ENCODE measurements around the gene SPR.

SPR gene

DNA sequence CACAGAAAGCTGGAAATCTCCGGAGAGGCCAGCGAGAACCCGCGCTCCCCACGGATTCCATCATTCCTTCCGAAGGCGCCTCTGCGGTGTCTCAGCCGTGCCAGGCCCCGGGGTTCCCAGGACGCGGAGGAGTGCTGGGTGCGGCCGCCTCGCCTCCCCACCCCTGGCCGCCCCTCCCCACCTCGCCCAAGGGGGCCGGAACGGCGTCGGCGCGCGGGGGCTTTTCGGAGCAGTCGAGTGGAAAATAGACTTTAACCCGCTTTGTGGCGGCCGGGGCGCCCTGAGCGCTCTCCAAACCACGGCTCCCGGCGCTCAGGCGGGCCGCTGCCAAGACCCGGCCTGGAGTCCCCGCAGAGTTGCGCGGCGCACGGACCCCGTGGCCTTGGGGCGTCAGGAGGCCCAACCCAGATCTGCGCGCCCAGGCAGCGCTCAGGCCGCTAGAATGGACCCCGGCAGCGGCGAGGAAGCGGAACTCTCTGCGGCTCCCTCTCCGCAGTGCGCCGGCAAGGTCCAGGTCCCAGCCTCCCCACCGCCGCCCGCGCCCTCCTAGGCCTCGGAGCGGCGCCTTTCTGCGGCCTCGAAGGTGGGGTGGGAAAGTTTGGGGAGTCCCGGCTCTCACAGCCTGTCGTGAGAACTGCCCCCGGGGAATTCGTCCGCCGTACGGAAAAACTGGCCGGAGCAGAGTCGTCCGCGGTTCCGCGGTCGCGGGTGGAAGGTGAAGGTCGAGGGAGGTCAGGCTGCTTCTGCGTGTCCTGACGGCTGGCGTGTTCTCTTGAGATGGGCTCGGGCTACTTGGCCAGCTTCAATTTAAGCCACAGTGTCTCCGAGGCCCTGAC, 28.9 kb downstream of the SPR start:
- no peak for DNase-seq (ENCODE audit: low spot score)

DNA sequence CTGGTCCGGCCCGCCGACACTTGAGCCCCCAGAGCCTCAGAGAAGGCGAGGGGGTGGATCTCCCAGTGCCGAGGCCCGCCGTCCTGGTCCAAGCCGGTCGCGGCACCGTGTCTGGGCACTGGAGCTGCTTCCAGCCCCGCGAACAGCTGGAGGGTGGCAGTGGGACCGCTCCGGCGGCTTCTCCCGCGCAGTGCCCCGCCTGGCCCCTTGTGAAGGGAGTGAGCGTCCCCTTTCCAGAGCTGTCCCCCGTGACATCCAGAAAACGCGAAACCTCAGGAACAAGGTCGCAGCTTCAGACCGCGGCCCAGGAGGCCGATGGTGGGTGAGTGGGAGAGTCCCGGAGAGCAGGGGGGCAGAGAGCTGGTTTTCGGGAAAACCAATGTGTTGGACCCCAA, 29.5 kb downstream of the SPR start:
- no peak for DNase-seq (ENCODE audit: low spot score)

DNA sequence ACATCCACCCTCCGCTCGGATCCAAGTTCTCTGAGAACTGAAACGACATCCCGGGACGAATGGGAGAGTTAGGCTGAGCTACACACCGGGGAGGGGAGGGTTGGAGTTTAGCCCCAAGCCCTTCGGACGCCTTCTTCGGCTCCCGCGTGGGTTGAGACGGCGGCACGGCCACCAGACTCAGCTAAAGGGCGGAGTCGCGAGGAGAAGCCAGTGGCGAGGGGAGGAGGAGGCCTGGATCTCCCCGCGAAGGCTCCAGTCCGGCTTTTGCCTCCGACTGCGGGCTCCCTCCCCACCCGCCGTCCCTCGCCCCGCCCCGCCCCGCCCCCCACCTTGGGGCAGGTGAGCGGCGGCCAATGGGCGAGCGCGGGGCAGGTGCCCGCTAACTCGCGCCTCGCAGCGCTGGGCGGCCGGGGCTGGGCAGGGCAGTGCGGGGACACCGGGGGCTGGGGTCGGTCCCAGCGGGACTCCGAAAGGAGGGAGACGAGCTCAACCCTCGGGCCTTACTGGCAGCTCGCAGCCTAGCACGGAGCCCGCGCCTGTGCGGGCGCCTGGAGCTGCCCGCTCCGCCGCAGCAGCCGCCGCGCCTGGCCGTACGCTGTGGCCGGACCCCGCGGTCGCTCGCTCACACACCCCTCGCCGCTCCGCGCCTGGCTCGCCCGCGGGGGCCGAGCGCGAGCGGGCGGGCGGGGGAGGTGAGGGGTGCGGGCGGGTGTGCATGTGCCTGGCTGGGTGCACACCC, 30.1 kb downstream of the SPR start, which contains the start of gene EMX1:
Gene EMX1 (plus strand): TSS at position 382 of the 739 bp plus-strand sequence. CDS start 334 bp downstream, at position 716.
- no peak for DNase-seq (ENCODE audit: low spot score)

DNA sequence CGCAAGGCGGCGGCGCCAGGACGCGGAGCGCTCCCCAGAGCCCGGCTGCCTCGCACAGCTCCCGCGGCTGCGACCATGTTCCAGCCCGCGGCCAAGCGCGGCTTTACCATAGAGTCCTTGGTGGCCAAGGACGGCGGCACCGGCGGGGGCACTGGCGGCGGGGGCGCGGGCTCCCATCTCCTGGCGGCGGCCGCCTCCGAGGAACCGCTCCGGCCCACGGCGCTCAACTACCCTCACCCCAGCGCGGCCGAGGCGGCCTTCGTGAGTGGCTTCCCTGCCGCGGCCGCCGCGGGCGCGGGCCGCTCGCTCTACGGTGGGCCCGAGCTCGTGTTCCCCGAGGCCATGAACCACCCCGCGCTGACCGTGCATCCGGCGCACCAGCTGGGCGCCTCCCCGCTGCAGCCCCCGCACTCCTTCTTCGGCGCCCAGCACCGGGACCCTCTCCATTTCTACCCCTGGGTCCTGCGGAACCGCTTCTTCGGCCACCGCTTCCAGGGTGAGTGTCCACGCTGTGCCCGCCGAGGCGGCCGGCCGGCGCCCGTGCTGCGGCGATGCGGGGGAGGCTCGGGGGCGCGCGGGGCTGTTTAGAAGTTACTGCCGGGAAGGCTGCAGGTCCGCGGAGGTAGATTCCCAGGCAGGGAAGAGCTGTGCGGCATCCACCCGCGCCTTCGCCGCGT, 30.8 kb downstream of the SPR start:
- no peak for DNase-seq (ENCODE audit: low spot score)

DNA sequence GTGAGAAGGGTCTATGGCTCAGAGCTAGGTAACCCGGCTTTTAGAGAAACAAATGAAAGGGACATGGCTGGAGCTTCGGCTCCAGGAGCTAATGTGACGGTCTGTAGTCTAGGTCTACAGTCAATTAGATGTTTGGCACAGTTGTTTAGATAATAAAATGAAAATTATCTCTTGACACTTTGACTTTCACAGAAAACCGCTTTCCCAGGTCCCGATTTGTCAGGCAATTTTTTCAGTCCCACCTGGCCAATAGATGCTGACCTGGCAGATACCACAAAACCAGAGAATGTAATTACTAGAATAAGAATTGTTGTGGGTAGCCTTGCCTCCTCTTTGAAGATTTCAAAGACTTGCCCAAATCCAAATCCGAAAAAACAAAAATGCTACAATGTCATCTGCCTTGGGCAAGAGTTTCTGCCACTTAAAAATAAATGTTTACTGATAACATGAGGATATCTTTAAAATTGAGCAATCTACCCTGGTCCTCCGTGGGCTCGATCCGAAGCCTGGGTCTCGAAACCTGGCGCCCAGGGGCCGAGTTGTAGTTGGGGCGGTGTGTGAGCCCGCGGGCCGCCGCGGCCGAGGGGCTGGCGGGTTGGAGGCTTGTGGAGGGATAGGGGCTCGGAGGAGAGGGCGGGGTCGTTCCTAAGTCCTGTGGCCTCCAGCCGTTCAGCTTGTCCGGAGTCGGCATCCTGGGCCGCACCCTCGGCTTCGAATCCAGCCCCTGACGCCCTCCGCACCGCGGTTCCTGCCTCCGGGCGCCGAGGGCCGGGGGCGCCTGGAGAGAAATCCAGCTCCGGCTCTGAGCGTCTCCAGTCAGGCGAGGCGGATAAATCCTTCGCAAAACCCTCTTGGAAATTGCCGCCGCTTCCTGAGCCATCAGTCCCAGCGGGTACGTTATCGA, 32.5 kb downstream of the SPR start:
- DNase-seq (ENCODE audit: low spot score), result no peak

DNA sequence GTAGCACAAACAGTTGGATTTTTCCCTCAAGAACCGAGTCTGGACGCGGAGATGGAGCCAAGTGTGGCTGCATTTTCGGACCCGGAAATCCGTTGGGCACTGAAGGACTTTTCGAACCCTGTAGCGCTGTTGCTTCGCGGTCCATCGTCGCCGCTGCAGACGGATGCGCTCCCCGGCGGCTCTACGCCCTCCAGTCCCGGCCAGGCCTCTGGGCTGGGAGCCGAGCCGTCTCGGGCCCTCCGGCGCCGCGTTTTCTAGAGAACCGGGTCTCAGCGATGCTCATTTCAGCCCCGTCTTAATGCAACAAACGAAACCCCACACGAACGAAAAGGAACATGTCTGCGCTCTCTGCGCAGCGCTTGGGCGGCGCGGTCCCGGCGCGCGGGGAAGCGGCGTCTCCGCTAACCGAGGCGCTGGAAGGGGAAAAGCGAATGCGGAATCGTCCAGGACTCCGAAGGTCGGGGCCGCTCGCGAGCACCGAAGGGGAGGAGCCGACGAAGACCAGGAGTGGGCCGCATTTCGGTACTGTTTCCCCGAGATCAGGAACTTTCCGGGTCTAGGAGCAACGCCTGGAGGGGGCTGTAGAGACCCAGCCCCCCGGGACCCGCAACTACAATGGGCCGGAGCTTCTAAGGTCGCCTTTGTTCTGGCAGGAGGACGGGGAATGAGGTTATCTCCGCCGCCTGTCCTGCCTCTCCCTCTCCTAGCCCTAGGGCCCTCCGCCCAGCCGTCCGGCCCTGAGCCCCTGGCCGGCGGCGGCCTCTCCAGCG, 33.3 kb downstream of the SPR start:
- DNase-seq (ENCODE audit: low spot score), result no peak

DNA sequence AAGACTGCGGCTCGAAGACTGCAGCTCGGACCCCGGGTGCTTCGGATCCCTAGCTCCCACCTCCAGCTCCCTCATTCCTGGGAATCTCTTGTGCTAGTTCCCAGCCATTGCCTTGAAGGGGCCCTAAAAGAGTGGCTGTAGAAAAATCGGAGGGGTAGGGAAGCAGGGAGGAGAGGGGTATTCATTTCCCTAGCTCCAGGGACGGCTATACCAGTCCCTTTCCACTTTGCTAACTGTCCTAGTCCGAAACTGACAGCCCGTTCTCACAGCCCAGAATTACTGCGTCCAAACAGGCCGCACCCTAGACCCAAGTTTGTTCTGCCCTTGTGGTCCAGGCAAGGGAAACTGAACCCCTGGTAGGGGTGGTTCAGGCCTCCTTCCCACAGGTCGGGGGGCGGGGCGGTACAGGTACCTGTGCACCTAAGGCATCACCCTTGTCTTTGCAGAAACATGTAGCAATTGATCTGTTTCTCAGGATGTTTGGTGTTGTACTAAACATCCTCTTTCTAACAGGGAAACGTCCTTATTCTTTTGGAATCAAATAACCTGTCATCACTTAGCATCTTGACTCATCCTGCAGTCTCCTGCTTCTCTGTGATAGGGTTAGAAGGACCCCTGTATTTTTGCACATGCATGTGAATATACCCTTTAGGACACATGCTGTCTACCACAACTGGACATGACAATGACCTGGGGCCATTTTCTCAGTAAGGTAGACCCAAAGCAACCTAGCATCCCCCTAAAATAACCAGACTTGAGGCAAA, 34.1 kb downstream of the SPR start:
- no peak for DNase-seq (ENCODE audit: low spot score)

DNA sequence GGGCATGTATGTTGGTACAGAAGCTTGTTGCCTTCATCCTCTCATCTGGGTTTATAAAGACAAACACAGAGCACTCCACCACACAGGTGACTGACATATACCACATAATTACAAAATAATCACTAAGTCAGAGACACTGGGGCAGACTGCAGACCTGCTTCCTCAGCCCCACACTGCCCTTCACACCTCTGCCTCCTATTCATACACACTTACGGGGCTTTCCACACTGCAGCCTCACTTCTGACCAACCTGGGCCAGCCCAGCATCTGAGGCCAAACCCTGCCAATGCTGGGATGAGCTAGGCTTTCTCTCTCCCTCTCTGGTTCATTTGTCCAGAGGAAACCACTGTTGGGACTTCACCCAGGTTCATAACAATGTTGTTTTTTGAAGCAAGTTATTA, 34.6 kb downstream of the SPR start:
- DNase-seq (ENCODE audit: low spot score), result no peak

DNA sequence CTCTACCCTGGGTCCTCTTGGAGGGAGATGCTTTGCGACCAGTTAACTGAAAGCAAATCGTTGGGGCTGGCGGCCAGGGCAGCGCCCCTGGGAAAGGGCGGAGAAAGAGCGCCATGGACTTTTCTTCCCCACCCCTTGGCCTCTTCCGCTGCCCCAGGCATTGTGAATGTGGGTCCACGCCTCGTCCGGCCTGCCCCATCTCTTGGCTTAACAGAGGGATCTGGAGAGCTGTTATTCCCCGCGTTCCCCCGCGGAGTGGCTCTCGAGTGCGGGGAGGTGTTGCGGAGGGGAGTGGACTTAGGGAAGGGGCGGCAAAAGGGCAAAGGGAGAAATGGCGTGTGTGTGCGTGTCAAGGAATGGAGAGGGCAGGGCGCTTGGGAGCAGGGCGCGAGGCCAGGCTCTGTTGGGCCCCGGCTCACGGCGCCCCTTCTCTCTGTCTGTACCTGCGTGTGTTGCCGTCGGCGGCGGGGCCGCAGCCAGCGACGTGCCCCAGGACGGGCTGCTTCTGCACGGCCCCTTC, 36.7 kb downstream of the SPR start:
- DNase-seq (ENCODE audit: low spot score), result no peak

DNA sequence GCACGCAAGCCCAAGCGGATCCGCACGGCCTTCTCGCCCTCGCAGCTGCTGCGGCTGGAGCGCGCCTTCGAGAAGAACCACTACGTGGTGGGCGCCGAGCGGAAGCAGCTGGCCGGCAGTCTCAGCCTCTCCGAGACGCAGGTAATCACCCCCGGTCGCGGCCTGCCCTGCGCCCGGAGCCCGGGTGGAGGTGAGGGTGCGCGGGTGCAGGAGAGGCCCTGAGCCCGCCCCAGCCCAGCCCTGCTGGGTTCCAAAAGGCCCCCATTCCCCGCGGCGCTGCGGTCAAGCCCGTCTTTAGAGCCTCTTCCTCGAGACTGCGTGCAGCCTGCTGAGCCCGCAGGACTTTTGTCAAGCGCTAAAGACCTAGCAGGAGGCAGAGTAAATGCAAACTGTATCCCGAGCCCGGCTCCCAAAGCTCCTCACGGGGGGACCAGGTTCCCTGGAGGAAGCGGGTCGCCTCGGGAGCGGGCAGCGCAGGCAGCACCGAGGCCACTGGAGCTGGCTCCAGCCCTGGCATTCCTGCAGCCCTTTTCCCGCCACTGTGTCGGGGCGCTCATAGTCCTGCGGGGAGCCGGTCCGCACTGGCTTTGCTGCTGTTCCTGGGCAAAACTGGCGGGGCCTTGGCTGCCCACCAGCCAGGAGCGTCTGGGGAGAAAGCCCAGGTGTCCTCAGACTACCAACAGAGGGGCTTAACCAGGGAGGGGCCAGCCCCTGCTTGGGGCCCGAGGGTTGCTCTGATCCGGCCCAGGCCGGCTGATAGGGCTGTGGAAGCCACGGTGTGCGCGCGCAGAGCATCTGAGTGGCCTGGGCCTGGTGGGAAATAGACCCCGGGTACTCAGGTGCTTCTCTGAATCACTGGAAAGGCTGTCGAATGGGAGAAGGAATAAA, 37.4 kb downstream of the SPR start:
- DNase-seq (ENCODE audit: low spot score), result no peak

DNA sequence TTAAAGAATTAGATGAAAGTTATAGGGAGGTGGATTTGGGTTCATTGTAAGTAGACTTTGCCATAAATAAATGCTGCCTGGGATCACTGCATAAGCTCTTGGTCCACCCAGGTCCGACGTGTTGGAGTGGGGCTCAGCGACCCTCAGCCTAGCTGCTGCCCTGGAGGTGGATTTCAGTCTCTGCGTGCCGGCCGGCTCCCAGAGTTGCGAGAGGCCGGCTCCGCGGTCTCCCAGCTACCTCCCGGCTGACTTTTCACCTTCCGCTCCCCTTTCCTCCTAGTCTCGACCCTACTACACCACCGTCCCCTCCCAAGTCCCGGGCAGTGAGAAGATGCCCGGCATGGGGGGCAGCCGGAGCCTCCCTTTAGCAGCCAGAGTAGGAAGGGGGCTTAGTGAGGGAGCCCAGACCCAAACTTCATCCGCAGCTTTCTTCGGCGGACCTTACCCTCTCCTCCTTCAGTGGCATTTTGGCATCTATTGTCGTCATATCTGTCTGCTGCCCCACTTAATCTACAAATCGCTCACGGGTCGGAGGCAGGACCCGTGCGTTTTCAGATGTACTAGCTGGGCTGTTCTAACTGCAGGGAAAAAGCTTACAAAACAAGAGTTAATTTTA, 38.2 kb downstream of the SPR start:
- DNase-seq (ENCODE audit: low spot score), result no peak

DNA sequence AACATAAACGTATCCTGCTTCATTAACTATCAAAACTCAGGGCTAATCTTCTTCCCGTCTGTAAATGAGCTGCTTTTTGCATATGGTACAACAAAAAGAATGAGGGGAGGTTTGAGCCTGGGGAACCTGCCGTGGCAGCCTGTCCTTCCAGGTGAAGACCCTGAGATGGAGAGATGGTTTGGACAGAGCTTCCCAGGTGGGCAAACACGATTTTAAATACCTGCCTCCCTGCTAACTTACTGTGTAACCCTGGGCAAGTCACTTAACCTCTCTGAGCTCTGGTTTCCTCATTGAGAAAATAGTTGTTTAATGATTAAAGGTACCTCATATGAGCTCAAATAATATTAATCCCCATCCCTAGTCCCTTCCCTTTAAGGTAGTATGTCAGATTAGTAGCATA, 39.2 kb downstream of the SPR start:
- DNase-seq (ENCODE audit: low spot score), result no peak

DNA sequence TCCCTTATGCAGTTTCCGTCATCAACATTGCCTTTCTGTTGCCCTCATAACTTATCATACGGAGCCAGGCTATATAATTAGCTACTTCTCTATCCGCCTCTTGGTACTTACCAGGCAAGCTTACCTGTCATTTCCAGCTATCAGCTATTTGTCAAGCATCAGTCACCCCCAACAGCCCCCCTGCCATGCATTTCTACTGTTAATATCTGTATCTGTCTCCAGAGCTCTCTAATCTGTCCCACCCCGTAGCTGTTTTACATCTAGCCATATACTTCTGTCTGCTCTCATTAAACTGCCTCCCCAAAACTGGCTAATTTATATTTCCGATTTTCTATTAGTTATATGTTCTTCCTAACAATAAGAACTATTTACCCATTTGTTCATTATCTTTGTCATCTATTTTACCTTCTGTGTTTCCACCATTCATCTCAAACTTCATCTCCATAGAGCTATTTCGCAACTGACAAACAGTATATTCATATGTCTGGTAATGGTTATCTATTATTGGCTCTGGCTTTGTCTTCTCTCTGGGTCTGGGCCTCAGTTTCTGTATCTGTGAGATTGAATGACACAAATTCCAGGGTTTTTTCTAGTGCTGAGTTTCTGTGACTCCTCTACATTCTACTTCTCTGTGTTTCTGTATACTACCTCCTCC, 39.7 kb downstream of the SPR start:
- DNase-seq (ENCODE audit: low spot score), result no peak

DNA sequence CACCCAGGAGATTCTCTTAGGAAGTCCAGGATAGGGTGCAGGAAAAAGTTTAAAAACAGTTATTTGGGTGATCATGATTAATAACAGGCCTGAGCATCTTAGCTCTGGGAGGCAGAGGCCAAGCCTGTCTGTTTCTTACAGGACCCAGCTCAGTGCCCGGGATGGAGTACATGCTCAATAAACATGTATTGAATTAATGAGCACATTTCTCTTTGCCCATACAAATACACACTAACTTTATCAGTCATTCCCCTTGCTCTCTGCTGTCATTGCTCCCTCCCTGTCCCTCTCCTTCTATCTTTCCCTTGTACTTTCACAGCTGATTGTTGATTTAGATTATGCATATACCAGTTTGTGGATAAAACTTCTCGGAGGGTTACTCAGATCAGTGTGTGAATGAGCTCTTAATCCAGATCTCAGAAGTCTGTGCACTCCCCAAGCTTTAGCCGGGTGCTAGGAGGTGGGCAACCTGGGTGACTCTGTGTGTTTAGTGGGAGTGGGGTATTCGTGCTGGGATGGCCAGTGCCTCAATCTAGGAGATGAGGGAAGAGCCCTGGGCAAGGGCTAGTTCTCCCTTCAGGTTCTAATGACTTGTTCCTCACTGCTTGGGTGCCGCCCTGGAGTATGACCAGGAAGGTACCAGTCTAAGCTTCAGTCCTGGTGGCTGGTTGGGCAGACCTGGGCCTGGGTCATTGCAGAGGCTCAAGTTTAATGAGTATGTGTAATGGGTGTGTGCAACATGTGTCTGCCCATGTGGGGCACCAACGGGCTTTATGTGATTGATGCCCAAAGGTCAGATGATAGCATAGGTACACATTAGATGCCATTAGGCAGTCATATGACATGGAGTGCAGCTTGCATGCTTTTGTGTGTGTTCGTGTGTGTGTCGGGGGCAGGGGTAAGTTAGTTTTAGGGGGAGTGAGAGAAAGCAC, 40.7 kb downstream of the SPR start:
- no peak for DNase-seq (ENCODE audit: low spot score)

DNA sequence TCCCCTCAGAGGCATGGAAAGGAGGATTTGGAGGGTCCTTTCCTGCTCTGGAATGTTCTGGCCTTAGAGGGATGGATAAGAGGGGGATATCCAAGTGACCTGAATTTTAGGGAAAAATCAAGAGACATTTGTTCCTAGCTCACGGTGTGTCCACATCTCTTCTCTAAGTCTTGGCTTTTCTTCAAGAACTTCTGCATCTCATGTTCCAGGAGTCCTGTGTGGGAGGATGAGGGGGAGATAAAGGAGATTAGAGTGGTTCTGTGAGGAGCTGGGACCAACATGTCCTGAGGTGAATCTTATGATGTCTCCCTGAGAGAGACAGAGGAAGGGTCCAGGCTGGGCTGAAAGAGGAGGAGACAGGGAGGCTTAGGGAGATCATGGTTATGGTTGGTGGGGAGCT, 41.8 kb downstream of the SPR start:
- DNase-seq (ENCODE audit: low spot score), result no peak

DNA sequence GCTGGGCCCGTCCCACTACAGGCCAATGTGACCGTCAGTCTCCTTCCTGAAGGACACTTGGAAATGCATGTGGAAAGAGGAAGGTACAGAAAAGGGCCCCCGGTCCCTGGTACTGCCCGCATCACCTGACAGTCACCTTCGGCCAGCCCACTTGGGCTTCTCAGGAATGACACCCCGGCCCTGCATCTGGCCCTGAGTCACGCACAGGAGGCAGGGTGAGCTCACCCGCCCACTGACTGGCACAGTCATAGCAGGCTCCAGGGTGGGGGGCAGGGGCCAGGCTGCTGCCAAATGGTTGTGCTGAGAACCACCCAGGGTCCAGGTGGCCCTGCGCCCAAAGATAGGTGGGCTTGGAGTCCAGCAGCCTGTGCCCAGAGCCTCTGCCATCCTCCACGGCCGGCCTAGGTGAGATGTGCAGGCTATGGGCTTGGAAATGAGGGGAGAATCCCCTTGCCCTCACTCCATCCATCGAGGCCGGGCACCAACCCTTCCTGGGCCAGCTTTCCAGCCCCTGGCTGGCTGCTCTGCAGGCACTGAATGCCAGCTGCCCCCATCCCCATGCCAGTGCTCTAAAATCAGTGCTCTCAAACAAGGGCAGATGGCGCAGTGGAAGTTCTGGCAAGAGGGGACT, 44.2 kb downstream of the SPR start:
- DNase-seq (ENCODE audit: low spot score), result no peak
